Erythroblast (primary cell): ENCODE measurements around the gene AAGAB.

Experiments used
- GATA1 ChIP-seq: IDR thresholded peaks from 2 replicates; pipeline ENCODE4 v1.6.1; 2011; ENCODE audit warnings: low read depth, mild to moderate bottlenecking, control low read depth, low read length, moderate library complexity
- POLR2A ChIP-seq: IDR thresholded peaks from 2 replicates; pipeline ENCODE4 v1.6.1; 2011; ENCODE audit warnings: mild to moderate bottlenecking, low read length

- TF ChIP-seq POLR2A (no peak), GATA1 (no peak)
Measured at GRCh38 chr15:67256051-67256450, 1.6 kb upstream of the AAGAB start.
